ENCODE measurements around the gene RPTOR. TPM values are rescaled to one million over a fixed set of nuclear protein-coding genes. Genes with fewer than 3 reads are reported as not detected.

RPTOR gene
- total and polyA plus RNA-seq, 10 of the 15 experiments (the other 5 are each of a cell fraction or from before 2014, with no cell fraction given) = 0.18 to 32.1 (median 7.8) TPM

DNA sequence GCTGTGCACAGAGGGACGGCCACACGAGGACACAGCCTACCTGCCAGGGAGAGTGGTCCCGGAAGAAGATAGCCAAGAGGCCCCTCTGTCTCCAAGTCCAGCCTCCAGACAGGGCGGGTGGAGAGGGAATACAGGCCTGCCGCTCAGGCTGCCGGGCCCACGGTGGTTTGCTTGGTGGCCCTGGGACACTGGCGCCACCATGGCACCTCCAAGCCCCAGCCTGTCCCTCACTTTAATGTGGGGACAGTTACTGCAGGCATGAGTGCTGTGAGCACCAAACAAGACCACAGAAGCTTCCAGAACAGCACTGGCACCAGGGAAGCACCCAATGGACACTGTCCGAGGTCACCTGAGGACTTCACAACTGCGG, 425.0 kb downstream of the RPTOR start:
- CTCF ChIA-PET = interaction anchor here (0.5 to 1.9 kb wide), 12 partner anchors 32 to 543 kb away, joined by 3 to 19 read pairs (median 4); no protein-coding TSS in a partner anchor
- in situ Hi-C loops (cut with MboI) (loop anchor here (5.0 kb wide), 1 partner anchor 107 kb away; no protein-coding TSS in a partner anchor), intact Hi-C loops (cut with micrococcal nuclease; ENCODE audit: unreplicated experiment) (loop anchor here (2.0 kb wide), 1 partner anchor 103 kb away; no protein-coding TSS in a partner anchor)
- no peaks in the 10 kb centered on the region for H3K9me3 ChIP-seq (replicated peaks; ENCODE audit: control insufficient read depth, insufficient read depth, low read length)
- RAD21 ChIA-PET (ENCODE audit: unreplicated experiment) = interaction anchor here (1.0 to 2.0 kb wide), 9 partner anchors 40 to 543 kb away, joined by 3 to 22 read pairs (median 5); no protein-coding TSS in a partner anchor
- no peak for DNase-seq (ENCODE audit: low read depth, low spot score)
- no peak for FAIRE-seq
- no peaks in the 10 kb centered on the region for H4K20me1 ChIP-seq (ENCODE audit: control insufficient read depth, insufficient read depth)
- no peaks in the 10 kb centered on the region for H3K27me3 ChIP-seq (replicated peaks in 1 of 2; ENCODE audit: control insufficient read depth in 2 of 2, insufficient read depth in 2 of 2, low read length in 1 of 2)
- H3K27ac ChIP-seq (ENCODE audit: control insufficient read depth, insufficient read depth) = no peak overlapping the region
- no peaks in the 10 kb centered on the region for H3K4me1 ChIP-seq (ENCODE audit: control insufficient read depth, insufficient read depth, low read length)
- POLR2A ChIA-PET = no interaction called here
- no peaks in the 10 kb centered on the region for H3K79me2 ChIP-seq (ENCODE audit: control insufficient read depth, insufficient read depth, low read length)
- H3K9ac ChIP-seq (ENCODE audit: control insufficient read depth, insufficient read depth, low read length) = no peak overlapping the region
- no peak overlapping the region for H2AFZ ChIP-seq (ENCODE audit: control insufficient read depth, low read depth, low read length)
- TF ChIP-seq KDM1A (IDR thresholded peaks at IDR 0.05; ENCODE audit: borderline replicate concordance) (no peak), MEF2B (IDR thresholded peaks at IDR 0.05; ENCODE audit: partially characterized antibody, poor library complexity, severe bottlenecking) (no peak), DPF2 (IDR thresholded peaks at IDR 0.05) (no peak), GABPA (IDR thresholded peaks at IDR 0.05; ENCODE audit: low read depth) (no peak)
- TF ChIP-seq, protein P1, sequence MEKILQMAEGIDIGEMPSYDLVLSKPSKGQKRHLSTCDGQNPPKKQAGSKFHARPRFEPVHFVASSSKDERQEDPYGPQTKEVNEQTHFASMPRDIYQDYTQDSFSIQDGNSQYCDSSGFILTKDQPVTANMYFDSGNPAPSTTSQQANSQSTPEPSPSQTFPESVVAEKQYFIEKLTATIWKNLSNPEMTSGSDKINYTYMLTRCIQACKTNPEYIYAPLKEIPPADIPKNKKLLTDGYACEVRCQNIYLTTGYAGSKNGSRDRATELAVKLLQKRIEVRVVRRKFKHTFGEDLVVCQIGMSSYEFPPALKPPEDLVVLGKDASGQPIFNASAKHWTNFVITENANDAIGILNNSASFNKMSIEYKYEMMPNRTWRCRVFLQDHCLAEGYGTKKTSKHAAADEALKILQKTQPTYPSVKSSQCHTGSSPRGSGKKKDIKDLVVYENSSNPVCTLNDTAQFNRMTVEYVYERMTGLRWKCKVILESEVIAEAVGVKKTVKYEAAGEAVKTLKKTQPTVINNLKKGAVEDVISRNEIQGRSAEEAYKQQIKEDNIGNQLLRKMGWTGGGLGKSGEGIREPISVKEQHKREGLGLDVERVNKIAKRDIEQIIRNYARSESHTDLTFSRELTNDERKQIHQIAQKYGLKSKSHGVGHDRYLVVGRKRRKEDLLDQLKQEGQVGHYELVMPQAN (conservative IDR thresholded peaks at IDR 0.05) = no peak
- SMC1A ChIA-PET (ENCODE audit: uncharacterized antibody, unreplicated experiment) = interaction anchor here (0.8 to 1.5 kb wide), 9 partner anchors 13 to 542 kb away, joined by 3 to 7 read pairs (median 4); no protein-coding TSS in a partner anchor
- no TSS peak for BruUV-seq (replicated peaks)
- no peak overlapping the region for H3K4me3 ChIP-seq
- ATAC-seq = no peak
- no peaks in the 10 kb centered on the region for H3K36me3 ChIP-seq (ENCODE audit: control insufficient read depth in 2 of 2, insufficient read depth in 2 of 2, low read length in 1 of 2)
- no peak overlapping the region for H3K4me2 ChIP-seq (ENCODE audit: control insufficient read depth, insufficient read depth)
- WGBS (ENCODE audit: insufficient coverage, insufficient replicate concordance, low lambda C conversion rate, missing lambda C conversion rate) = 77% methylated on average over 10 of the region's 10 CpGs
